ENCODE measurements around the gene PHLPP2. TPM values are rescaled to one million over a fixed set of nuclear protein-coding genes. Genes with fewer than 3 reads are reported as not detected.
"Not testable (repeated sequence)": the region's sequence is repeated elsewhere in the genome, so short reads cannot be mapped to it uniquely, and the experiment has no call there.

The PHLPP2 gene
- total RNA-seq, 1 experiment from 2014 or later, result 20.6 TPM

- Mint-ChIP-seq H3K9me3 (ENCODE audit: unreplicated experiment) (no peaks in the 10 kb centered on the region), H3K4me1 (ENCODE audit: low read depth, unreplicated experiment) (no peaks in the 10 kb centered on the region), H3K27me3 (ENCODE audit: insufficient read depth, unreplicated experiment) (peaks cover 8% of the 10 kb centered on the region), H3K4me3 (ENCODE audit: unreplicated experiment) (no peak overlapping the region), H3K36me3 (ENCODE audit: insufficient read depth, unreplicated experiment) (no peaks in the 10 kb centered on the region), H3K27ac (ENCODE audit: unreplicated experiment) (no peak overlapping the region)
- H3K4me3 ChIP-seq (ENCODE audit: low read depth, low read length), result no peak overlapping the region
- H3K36me3 ChIP-seq (ENCODE audit: control insufficient read depth, insufficient read depth, low read length), result no peaks in the 10 kb centered on the region
- intact Hi-C loops (cut with micrococcal nuclease; ENCODE audit: unreplicated experiment), result no loop called here
- H3K4me1 ChIP-seq, result no peaks in the 10 kb centered on the region
- no peaks in the 10 kb centered on the region for H3K9me3 ChIP-seq
- no TSS peak for BruUV-seq (replicated peaks)
- ChIA-PET CTCF (no interaction called here), POLR2A (no interaction called here)
- no peak for DNase-seq
- no peak for TF ChIP-seq CTCF (IDR thresholded peaks at IDR 0.05; ENCODE audit: insufficient read depth in 1 of 2, low read depth in 1 of 2, low read length in 1 of 2, severe bottlenecking in 1 of 2, unreplicated experiment in 1 of 2)
- no peaks in the 10 kb centered on the region for H3K27me3 ChIP-seq (replicated peaks; ENCODE audit: control insufficient read depth, insufficient read depth, low read length)
These were observed 106.1 kb downstream of the PHLPP2 start for GRCh38 chr16:71618429-71618828.

- H3K4me3 Mint-ChIP-seq (ENCODE audit: unreplicated experiment); H3K9me3 ChIP-seq; H3K27me3 ChIP-seq (replicated peaks; ENCODE audit: control insufficient read depth, insufficient read depth, low read length); BruUV-seq (replicated peaks); intact Hi-C loops (cut with micrococcal nuclease; ENCODE audit: unreplicated experiment); H3K36me3 Mint-ChIP-seq (ENCODE audit: insufficient read depth, unreplicated experiment); H3K9me3 Mint-ChIP-seq (ENCODE audit: unreplicated experiment); H3K27ac Mint-ChIP-seq (ENCODE audit: unreplicated experiment); H3K36me3 ChIP-seq (ENCODE audit: control insufficient read depth, insufficient read depth, low read length); H3K4me1 ChIP-seq; H3K4me1 Mint-ChIP-seq (ENCODE audit: low read depth, unreplicated experiment); H3K4me3 ChIP-seq (ENCODE audit: low read depth, low read length): not testable (repeated sequence)
- peak in 1 of 2 experiments; percentile 18 for TF ChIP-seq CTCF (IDR thresholded peaks at IDR 0.05; ENCODE audit: insufficient read depth in 1 of 2, low read depth in 1 of 2, low read length in 1 of 2, severe bottlenecking in 1 of 2, unreplicated experiment in 1 of 2)
- POLR2A ChIA-PET, result interaction anchor here (0.7 kb wide), 1 partner anchor 50 kb away, joined by 5 read pairs; no protein-coding TSS in a partner anchor
- CTCF ChIA-PET, result interaction anchor here (0.7 to 1.6 kb wide), 2 partner anchors 11 to 50 kb away, joined by 4 to 12 read pairs; partner anchors contain the start of gene MARVELD3
- peaks cover 10% of the 10 kb centered on the region for H3K27me3 Mint-ChIP-seq (ENCODE audit: insufficient read depth, unreplicated experiment)
- peak in 1 of 2 experiments; percentile 40 for DNase-seq
These were observed 109.5 kb downstream of the PHLPP2 start for GRCh38 chr16:71614956-71615355.

GRCh38 chr16:71610936-71611871 is 113.3 kb downstream of the PHLPP2 start:
- intact Hi-C loops (cut with micrococcal nuclease; ENCODE audit: unreplicated experiment), result loop anchor here (1.0 kb wide), 5 partner anchors 34 to 199 kb away; no protein-coding TSS in a partner anchor
- Mint-ChIP-seq H3K27me3 (ENCODE audit: insufficient read depth, unreplicated experiment) (peaks cover 3% of the 10 kb centered on the region), H3K4me3 (ENCODE audit: unreplicated experiment) (no peak overlapping the region), H3K9me3 (ENCODE audit: unreplicated experiment) (no peaks in the 10 kb centered on the region), H3K27ac (ENCODE audit: unreplicated experiment) (no peak overlapping the region), H3K4me1 (ENCODE audit: low read depth, unreplicated experiment) (no peaks in the 10 kb centered on the region), H3K36me3 (ENCODE audit: insufficient read depth, unreplicated experiment) (peaks cover 4% of the 10 kb centered on the region)
- CTCF ChIA-PET, result interaction anchor here (0.7 to 3.8 kb wide), 19 partner anchors 15 to 350 kb away, joined by 3 to 124 read pairs (median 4); partner anchors contain the start of gene MARVELD3
- H3K4me1 ChIP-seq, result no peaks in the 10 kb centered on the region
- H3K36me3 ChIP-seq (ENCODE audit: control insufficient read depth, insufficient read depth, low read length), result no peaks in the 10 kb centered on the region
- no peak overlapping the region for H3K4me3 ChIP-seq (ENCODE audit: low read depth, low read length)
- peak; percentile 99 to 100 for TF ChIP-seq CTCF (IDR thresholded peaks at IDR 0.05; ENCODE audit: insufficient read depth in 1 of 2, low read depth in 1 of 2, low read length in 1 of 2, severe bottlenecking in 1 of 2, unreplicated experiment in 1 of 2)
- no peaks in the 10 kb centered on the region for H3K9me3 ChIP-seq
- no TSS peak for BruUV-seq (replicated peaks)
- peak; percentile 86 to 94 for DNase-seq
- no peaks in the 10 kb centered on the region for H3K27me3 ChIP-seq (replicated peaks; ENCODE audit: control insufficient read depth, insufficient read depth, low read length)
- POLR2A ChIA-PET, result interaction anchor here (0.5 to 1.9 kb wide), 3 partner anchors 15 to 674 kb away, joined by 4 to 14 read pairs (median 9); partner anchors contain the start of gene MARVELD3
